ENCODE results near the gene GRWD1.

Gene GRWD1

DNA sequence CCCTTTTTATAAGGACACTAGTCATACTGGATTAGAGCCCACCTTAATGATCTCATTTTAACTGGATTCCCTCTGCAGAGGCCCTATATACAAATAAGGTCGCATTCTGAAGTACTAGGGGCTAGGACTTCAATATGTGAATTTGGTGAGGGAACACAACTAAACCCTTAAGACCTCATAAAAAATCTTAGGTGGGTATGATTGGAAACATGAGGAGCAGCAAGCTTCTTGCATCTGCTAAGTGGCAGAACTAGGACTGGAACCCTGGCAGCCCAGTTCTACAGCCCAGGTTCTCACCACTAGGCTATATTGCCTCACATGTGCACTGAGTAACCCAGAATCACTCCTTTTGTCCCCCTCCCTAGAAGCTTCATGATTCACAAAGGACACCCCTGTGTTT, 17.1 kb upstream of the GRWD1 start:
- no peak for DNase-seq

DNA sequence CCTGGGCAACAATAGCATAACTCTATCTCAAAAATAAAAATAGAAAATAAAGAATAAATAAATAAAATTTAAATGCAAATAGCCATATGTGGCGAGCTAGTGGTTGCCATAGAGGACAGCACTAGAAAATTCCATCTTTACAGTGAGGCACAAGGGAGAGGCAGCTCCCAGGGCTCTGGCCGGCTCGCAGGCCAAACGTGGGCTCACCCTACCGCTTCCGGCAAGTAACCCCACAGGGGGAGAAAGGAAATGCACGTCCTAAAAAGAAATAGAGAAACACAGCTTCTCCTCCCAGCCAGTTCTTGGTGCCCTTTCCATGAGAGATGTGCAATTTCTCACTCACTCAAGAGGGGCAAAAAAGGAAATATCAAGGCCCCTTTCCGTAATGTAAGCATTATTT, 12.4 kb upstream of the GRWD1 start:
- DNase-seq, result no peak

DNA sequence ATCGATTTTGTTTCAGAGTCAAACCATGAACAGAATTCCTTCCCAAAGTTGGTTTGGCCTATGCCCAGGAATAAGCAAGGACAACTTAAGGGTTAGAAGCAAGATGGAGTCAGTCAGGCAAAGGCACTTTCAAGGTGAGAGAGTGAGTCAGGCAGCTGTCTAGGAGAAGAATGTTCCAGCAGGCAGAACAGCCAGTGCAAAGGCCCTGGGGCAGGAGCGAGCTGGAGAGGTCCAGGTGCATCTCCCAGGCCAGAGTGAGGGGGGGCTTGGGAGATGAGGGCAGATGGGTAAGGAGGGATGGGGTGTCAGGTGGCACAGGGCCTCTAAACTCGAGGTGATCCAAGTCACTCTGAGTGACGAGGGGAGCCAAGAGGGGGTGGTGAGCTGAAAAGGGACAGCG, 9.2 kb upstream of the GRWD1 start:
- DNase-seq, result no peak

DNA sequence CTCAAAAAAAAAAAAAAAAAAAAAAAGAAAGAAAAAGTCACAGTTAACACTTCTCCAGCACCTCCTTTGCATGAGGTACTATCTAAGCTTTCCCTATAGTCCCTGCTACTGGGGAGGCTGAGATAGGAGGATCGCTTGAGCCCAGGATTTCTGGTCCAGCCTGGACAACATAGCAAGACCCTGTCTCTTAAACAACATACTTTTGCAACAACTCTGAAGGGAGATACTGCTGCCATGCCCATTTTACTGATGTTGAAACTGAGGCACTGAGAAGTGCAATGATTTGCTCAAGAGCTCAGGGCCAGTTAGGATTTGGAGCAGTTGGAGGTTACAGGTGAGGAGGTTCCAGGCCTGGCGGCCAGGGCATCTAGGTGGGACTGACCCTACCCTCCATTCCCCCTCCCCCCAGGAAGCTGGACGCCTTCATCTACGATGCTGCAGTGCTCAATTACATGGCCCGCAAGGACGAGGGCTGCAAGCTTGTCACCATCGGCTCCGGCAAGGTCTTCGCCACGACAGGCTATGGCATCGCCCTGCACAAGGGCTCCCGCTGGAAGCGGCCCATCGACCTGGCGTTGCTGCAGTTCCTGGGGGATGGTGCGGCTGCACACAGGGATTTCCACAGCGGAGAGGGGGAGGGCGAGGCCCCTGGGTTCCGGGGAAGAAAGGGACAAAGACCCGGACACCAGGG, 4.3 kb upstream of the GRWD1 start:
- no peak for DNase-seq

DNA sequence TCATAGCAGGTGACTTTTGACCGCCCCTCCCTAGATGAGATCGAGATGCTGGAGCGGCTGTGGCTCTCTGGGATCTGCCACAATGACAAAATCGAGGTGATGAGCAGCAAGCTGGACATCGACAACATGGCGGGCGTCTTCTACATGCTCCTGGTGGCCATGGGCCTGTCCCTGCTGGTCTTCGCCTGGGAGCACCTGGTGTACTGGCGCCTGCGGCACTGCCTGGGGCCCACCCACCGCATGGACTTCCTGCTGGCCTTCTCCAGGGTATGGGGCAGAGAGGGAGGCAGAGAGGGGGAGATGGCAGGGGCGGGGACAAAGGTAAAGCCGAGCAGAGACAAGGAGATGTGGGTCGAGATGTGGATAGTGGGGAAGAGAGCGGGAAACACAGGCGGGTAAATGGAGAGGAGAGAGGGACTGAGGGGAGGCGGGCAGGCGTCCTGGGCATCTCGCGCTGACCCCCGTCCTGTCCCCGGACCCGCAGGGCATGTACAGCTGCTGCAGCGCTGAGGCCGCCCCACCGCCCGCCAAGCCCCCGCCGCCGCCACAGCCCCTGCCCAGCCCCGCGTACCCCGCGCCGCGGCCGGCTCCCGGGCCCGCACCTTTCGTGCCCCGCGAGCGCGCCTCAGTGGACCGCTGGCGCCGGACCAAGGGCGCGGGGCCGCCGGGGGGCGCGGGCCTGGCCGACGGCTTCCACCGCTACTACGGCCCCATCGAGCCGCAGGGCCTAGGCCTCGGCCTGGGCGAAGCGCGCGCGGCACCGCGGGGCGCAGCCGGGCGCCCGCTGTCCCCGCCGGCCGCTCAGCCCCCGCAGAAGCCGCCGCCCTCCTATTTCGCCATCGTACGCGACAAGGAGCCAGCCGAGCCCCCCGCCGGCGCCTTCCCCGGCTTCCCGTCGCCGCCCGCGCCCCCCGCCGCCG, 3.4 kb upstream of the GRWD1 start:
- no peak for DNase-seq

DNA sequence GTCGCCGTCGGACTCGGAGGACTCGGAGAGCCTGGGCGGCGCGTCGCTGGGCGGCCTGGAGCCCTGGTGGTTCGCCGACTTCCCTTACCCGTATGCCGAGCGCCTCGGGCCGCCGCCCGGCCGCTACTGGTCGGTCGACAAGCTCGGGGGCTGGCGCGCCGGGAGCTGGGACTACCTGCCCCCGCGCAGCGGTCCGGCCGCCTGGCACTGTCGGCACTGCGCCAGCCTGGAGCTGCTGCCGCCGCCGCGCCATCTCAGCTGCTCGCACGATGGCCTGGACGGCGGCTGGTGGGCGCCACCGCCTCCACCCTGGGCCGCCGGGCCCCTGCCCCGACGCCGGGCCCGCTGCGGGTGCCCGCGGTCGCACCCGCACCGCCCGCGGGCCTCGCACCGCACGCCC, 2.5 kb upstream of the GRWD1 start:
- peak; percentile 21 for DNase-seq

DNA sequence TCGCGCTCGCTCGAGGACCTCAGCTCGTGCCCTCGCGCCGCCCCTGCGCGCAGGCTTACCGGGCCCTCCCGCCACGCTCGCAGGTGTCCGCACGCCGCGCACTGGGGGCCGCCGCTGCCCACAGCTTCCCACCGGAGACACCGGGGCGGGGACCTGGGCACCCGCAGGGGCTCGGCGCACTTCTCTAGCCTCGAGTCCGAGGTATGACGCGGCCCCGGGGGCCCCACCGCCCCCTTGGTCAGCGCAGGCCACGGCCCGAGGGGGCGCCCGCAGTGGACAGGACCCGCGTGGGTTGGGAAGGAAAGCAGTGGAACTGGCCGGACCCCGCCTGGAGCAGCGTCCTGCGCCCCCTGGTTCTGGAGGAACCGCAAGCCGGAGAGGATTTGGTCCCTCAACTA, 2.1 kb upstream of the GRWD1 start:
- DNase-seq, result no peak

DNA sequence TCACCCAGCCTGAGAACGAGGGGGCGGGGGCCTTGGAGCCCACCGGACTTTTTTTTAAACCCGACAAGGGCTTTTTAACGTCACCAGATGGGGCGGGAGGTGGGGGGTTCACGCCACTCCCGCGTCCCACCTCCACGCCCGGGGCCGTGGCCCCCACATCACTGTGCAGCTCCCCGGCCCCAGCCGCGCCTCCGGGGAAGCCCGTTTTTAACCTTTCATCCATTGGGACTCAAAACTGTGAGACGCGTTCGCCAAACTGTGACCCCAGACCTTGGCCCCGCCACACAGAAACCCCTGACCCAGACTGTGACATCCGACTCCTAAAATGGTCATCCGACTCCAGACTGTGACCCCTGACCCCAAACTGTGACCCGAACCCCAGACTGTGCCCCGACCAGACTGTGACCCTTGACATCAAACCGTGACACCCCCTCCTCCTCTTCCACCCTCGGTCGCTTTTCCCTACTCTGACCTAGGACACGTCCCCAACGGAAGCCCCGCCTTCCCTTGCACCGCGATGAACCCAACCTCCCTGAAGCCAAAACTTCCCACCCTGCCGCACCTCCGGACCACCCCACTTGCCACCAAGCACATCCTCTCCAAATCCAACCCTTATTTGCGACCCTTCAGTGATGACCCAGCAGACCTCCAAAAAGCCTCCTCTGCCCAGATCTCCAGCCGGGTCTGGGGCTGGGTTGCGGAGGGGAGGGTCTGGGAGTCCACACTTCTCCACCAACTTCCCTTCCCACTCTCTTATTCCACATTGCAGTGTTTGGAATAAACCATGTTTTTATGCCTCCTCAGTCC, 1.5 kb upstream of the GRWD1 start:
- DNase-seq, result no peak

DNA sequence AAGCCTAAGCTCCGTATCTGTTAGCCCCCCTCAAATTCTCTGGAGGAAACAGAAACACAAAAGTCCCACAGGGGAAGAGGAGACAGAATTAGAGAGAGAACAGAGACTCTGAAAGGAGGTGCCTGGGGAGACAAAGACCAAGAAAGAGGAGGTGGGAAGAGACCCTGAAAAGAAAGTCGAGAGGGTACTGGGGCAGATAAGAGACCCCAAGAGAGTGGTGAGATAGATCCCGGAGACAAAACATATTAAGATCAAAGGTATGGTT, 915 bp upstream of the GRWD1 start:
- DNase-seq, result no peak

DNA sequence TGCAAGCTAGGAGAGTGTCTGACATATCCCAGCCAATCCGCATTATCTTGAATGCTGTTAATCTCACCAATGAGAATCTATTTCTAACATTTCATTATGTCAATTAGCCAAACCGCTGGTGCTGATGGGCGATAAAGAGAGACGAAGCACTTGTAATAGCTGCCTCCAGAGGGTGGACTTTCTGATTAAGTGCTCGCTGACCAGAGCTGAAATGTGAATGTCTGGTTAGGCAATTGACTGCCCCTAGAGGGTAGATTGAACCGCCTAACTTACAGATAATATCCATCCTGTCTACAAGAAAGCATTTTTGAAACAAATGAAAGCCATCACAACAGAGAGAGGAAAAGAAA, 552 bp upstream of the GRWD1 start:
- peak; percentile 90 for DNase-seq

DNA sequence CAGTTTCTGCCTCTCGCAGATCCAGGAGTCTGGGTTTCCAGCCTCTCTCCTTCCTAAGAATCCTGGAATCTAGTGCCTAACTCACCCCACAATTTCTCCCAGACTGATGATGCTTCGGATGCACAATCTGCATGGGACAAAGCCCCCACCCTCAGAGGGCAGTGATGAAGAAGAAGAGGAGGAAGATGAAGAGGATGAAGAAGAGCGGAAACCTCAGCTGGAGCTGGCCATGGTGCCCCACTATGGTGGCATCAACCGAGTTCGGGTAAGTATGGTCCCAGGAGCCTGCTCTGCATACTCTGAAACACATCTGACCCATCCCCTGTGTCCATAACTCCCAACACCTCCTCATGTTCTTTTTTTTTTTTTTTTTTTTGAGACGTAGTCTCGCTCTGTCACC, 796 bp downstream of the GRWD1 start:
- DNase-seq, result no peak

DNA sequence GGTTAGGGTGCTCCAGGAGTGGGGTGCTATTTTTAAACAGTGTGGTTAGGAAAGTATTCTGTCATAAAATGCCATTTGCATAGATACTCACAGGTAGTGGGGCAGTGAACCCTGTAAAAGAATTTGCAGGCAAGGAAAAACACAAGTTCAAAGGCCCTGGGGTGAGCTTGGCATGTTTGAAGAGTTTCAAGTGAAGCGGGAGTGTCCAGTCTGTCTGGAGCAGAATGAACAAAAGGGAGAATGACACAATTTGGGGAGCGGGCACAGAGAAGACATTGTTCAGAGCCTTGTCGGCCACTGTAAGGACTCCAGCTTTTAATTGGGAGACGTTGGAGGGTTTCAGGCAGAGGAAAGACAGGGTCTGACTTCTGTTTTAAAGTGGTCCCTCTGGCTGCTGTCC, 2.8 kb downstream of the GRWD1 start:
- no peak for DNase-seq

DNA sequence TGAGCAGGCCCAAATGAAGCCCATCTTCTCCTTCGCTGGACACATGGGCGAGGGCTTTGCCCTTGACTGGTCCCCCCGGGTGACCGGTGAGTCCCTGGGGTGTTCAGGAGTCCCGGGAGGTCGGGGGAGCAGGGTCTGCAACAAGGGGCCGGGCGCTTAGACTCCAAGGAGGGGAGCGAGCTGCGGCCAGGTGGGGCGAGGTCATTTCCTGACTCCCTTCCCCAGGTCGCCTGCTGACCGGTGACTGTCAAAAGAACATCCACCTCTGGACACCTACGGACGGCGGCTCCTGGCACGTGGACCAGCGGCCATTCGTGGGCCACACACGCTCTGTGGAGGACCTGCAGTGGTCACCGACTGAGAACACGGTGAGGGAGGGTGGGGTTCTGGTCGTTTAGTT, 4.7 kb downstream of the GRWD1 start:
- DNase-seq, result no peak

DNA sequence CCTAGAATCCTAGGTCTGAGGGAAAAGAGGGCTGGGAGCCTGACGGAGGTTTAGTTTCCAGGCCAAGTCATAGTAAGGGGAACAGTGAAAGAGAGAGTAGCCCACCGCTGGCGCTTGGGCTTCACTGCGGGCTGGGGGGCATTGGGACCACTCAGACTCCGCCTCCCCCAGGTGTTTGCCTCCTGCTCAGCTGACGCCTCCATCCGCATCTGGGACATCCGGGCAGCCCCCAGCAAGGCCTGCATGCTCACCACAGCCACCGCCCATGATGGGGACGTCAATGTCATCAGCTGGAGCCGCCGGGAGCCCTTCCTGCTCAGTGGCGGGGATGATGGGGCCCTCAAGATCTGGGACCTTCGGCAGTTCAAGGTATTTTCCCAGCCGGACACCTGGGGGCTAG, 5.1 kb downstream of the GRWD1 start:
- no peak for DNase-seq

DNA sequence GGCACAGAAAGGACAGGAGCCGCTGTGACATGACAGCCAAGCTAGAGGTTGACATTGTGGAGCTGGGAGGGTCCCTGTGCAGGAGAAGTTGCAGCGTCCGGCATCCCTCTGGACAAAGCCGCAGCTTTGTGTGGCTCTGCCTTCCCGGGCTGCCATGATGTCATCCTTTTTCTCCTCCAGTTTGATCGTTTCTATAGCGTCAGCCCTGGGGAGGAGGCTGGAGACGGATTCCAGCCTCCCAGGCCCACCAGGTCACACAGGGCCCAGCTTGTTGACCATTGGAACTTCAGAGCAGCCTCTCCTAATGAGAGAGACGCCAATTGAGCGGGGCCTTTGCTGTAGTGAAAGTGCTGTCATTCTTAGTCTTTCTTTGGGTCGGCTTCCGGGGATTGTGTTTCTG, 5.8 kb downstream of the GRWD1 start:
- no peak for DNase-seq

DNA sequence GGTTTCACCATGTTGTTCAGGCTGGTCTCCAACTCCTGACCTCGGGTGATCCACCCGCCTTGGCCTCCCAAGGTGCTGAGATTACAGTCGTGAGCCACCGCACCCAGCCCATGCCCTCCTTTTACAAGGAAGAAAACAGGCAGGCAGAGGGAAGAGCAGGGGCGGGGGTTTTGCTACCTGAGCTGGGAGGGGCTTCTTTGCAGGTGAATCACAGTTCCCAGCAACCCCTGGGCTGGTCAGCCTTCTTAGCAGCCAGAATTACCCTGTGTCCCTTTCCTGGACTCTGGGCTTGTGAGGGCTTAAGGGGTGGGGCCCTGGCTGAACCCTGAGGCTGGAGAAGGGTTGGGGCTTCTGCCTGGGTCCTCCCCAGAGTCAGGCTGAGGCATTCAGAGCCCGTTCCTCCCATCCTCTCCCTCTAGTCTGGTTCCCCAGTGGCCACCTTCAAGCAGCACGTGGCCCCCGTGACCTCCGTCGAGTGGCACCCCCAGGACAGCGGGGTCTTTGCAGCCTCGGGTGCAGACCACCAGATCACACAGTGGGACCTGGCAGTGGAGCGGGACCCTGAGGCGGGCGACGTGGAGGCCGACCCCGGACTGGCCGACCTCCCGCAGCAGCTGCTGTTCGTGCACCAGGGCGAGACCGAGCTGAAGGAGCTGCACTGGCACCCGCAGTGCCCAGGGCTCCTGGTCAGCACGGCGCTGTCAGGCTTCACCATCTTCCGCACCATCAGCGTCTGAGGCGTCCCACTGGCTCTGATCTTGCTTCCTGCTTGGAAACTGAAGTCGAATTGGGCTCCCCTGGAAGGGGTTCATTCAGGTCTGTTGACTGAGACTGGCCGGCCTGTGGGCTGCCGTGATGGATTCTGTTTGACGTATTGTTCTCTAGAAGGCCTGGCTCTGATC, 6.8 kb downstream of the GRWD1 start:
- DNase-seq, result no peak

DNA sequence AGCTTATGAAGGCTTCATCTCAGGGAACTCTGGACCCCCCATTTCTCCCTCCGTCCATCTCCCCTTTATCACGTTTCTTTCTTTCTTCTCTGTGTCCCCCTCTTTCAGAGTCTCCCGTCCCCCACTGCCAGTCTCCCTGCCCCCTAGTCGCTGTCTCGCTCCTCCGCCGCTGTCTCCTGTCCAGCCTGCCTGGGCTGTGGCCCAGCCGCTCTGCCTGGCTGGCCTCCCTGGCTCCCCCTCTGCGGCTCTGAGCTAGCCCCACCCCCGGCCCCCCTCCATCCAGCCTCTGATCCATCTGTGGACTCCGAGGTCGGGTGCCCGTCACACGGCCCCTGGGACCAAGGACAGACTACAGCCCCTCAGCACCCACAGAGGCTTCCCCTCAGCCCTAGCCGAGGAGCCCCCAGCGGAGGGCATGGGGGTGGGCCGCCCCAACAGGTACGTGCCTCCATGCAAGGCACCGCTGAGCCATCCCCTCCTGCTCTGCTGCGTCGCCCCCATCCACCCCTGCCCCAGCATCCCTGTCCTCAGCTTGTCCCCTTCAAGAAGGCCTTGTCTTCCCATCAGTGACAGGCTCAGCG, 8.5 kb downstream of the GRWD1 start:
- no peak for DNase-seq

DNA sequence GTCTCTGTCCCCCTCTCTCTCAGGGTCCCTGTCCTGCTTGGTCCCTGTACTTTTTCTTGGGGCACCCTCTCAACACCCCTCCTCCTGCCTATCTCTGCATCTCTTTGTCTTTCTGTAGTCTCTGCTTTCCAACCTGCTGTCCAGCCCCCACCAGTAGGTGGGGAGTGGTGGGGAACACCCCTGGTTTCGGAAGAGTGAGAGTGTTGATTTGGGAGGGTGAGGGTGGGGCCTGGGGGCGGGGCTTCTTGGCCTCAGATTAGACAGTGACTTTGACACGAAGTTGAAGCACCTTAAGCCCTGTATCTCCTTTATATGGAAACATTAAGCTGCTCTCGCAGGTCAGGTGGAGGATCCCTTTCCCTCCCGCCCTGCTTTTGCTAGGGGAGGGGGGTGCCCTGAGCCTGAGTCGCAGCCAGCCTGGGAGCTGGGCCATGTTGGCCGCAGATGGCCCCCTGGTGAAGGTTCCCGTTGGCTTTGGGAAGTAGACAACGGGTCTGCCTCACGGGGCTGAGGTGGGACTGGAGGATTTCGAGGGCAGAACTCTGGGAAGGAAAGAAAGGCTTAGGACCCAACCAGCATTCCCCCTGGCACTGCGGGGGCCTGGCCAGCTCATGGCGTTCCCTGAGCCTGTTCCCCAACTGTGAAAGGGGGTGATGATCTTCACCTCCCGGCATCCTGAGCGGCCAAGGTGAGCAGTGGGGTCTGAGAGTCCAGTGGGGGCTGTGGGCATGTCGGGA, 9.6 kb downstream of the GRWD1 start, which contains the start of gene KCNJ14:
KCNJ14 (plus strand) TSS at position 404 of the 737 bp plus-strand sequence. CDS start 6,151 bp downstream, outside the sequence.
- no peak for DNase-seq

DNA sequence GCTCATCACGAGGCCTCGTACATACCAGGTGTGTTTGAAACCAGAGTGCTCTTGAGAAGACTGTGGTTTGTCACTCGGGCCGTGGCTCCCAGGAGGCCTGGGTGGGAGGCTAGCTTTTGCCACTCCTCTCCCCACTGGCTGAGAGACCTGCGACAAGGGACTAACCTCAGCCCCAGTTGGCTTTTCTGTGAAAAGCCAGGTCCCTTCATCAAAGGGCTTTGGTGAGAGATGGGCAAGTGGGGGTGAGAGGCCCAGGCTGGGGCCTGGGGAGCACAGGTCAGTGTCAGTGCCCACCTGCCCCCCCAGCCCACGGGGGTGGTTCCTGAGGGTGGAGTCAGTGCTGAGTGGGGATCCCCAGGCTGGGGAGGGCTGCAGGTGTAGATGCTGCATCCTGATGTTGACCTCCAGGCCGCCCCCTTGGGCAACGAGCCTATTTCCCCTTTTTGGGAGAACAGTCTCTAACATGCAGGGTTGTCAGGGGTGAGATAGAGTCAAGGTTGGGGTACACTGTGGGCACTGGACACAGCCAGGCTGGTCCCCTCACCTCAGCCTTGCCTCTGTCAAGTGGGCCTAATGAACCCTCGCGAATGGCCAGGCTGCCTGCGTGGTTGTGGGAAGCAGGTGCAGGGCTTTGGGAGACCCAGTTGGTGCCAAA, 10.3 kb downstream of the GRWD1 start:
- DNase-seq, result no peak

DNA sequence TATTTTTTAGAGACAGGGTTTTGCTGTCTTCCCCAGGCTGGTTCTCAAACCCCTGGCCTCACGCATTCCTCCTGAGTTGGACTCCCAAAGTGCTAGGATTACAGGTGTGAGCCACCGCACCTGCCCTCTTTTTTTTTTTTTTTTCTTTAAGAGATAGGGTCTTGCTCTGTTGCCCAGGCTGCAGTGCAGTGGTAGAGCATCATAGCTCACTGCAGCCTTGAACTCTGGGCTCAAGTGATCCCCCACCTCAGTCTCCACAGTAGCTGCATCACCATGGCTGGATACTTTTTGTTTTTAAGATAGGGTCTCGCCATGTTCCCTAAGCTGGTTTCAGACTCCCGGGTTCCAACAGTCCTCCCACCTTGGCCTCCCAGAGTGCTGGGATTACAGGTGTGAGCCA, 11.1 kb downstream of the GRWD1 start:
- DNase-seq, result no peak

DNA sequence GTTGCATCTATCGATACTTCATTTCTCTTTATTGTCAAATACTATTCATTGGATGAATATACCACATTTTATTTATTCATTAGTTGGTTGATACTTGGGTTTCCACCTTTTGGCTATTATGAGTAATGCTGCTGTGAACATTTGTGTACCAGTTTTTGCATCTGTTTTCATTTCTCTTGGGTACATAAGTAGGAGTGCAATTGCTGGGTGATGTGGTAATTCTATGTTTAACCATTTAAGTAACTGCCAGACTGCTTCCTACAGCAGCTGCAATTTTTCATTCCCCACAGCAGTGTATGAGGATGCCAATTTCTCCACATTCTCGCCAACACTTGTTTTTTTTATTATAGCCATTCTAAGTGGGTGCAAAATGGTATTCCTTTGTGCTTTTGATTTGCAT, 12.2 kb downstream of the GRWD1 start:
- no peak for DNase-seq
